K562 (cell line): ENCODE measurements around the gene COQ8A. TPM values are rescaled to one million over a fixed set of nuclear protein-coding genes. Genes with fewer than 3 reads are reported as not detected.

Source experiments
- ATF7 ChIP-seq: fragments of 450-650 bp; IDR thresholded peaks from 2 replicates; pipeline ENCODE4 v1.7.1; 2014; ENCODE audit warnings: mild to moderate bottlenecking, moderate library complexity
- HOXB6 ChIP-seq: fragments of 250-450 bp; sonication (Bioruptor Pico); IDR thresholded peaks from 2 replicates; pipeline ENCODE4 v1.5.1; 2022; ENCODE audit warnings: mild to moderate bottlenecking, borderline replicate concordance
- MAFG ChIP-seq: fragments of 450-650 bp; conservative IDR thresholded peaks from 2 replicates; pipeline ENCODE4 v1.6.1; 2016; ENCODE audit warnings: missing genetic modification characterization, missing compliant biosample characterization
- NR3C1 ChIP-seq: sonication (generic); formaldehyde crosslinking; IDR thresholded peaks from 2 replicates; pipeline ENCODE4 v1.8.1; 2022; ENCODE audit warnings: missing genetic modification reagents
- XRCC4 ChIP-seq: IDR thresholded peaks from one replicate; pipeline ENCODE4 v1.6.1; 2011; ENCODE audit not compliant: insufficient read depth, insufficient read length; ENCODE audit errors: extremely low read depth
- ZNF143 ChIP-seq: sonication (generic); formaldehyde crosslinking; IDR thresholded peaks from 2 replicates; pipeline ENCODE4 v1.9.0; 2022; ENCODE audit warnings: mild to moderate bottlenecking, missing genetic modification reagents
- ZNF354B ChIP-seq: fragments of 250-450 bp; sonication (Bioruptor Pico); IDR thresholded peaks from 2 replicates; pipeline ENCODE4 v1.4.0; 2020
- polyA plus RNA-seq, 8 experiments: library from polyadenylated mRNA; depleted of rRNA in 4 of 8; stranded (reverse) in 5 of 8; unstranded in 3 of 8; fragments of >200 nt; fragmentation: Nextera tagmentation in 2 of 8; fragmentation: Illumina TruSeq in 1 of 8; extraction: Ambion mirVana in 2 of 8; extraction: Trizol in 1 of 8; gene quantifications; 2 replicates each; pipeline versions ENCODE4 v1.2.1 to v1.2.3, GENCODE V29; 2011 to 2014; ENCODE audit warnings: inconsistent platforms in 1 of 8, missing spikeins in 1 of 8
- total RNA-seq, 7 experiments: library from RNA; depleted of rRNA in 6 of 7; stranded (reverse); fragments of >200 nt in 6 of 7; fragmentation: Illumina TruSeq in 2 of 7; extraction: Trizol in 2 of 7; gene quantifications; 2 replicates each; pipeline versions ENCODE4 v1.2.1 to v1.2.3, GENCODE V29; 2011 to 2021; ENCODE audit warnings: low replicate concordance in 1 of 7
- TF ChIP-seq, protein P1 (sequence below), 2 experiments: IDR thresholded peaks; 2 replicates each; pipeline ENCODE4 v1.6.1; 2011; ENCODE audit warnings: borderline replicate concordance in 1 of 2, control low read depth in 1 of 2, low read depth in 1 of 2, low read length in 1 of 2, mild to moderate bottlenecking in 1 of 2, mixed read lengths in 1 of 2, moderate library complexity in 1 of 2; ENCODE audit not compliant: insufficient read depth in 1 of 2, insufficient read length in 1 of 2, poor library complexity in 1 of 2, severe bottlenecking in 1 of 2; ENCODE audit errors: extremely low read depth in 1 of 2
- TF ChIP-seq, protein P2 (sequence below): fragments of 250-450 bp; sonication (Bioruptor Pico); IDR thresholded peaks from 2 replicates; pipeline ENCODE4 v1.4.0; 2020; ENCODE audit warnings: borderline replicate concordance
- TF ChIP-seq, protein P3 (sequence below): sonication (generic); formaldehyde crosslinking; IDR thresholded peaks from 2 replicates; pipeline ENCODE4 v1.8.1; 2022; ENCODE audit warnings: missing genetic modification reagents
- TF ChIP-seq, protein P4 (sequence below): fragments of 450-650 bp; IDR thresholded peaks from 2 replicates; pipeline ENCODE4 v1.6.1; 2016; ENCODE audit warnings: low read depth
- TF ChIP-seq, protein P5 (sequence below): fragments of 250-450 bp; sonication (Bioruptor Pico); IDR thresholded peaks from 2 replicates; pipeline ENCODE4 v1.4.0; 2020; ENCODE audit warnings: mild to moderate bottlenecking

Gene COQ8A
- total and polyA plus RNA-seq, 9 of the 15 experiments (the other 6 are each of a cell fraction or from before 2014, with no cell fraction given): 2.6 to 54.3 (median 32.4) TPM

DNA sequence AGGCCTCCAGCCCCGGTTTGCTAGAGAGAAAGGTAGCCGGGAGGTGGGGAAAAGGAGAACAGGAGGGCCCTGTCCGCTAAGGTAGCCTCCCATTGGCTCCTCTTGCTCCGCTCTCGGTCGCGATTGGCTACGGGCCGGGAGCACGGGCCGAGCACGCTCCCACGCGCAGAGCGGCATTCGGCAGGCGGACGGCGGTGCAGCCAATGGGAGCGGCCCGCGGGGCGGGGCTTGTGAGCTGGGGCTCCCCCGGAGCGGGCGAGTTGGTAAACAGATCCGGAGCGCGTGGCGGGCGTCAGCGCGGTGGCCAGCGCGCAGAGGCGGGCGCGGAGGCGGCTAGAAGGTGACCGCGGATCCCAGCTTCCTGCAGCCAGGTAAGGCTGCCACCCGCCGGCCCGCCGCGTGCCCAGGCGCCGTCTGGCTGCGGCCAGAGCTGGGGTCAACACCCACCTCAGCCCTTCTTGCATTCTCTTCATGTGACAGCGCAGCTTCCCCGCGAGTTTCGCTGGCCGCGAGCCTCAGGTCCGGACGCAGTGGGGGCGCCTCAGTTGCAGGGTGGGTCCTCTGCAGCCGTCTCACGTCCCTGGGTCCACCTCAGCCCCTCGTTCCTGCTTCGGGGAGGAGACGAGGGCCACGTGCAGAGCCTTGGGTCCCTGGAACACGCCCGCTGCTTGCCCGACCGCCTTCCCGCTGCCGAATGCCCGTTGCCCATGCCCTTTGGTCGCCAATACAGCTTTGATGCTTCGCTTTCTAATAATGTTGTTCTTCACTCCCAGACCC is at the start of gene COQ8A (continued):
- TF ChIP-seq MAFG (tag): no peak
- TF ChIP-seq, protein P1, sequence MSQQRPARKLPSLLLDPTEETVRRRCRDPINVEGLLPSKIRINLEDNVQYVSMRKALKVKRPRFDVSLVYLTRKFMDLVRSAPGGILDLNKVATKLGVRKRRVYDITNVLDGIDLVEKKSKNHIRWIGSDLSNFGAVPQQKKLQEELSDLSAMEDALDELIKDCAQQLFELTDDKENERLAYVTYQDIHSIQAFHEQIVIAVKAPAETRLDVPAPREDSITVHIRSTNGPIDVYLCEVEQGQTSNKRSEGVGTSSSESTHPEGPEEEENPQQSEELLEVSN (IDR thresholded peaks at IDR 0.05; ENCODE audit: borderline replicate concordance in 1 of 2, extremely low read depth in 1 of 2, insufficient read depth in 1 of 2, insufficient read length in 1 of 2, low read depth in 1 of 2, low read length in 1 of 2, poor library complexity in 1 of 2, severe bottlenecking in 1 of 2): peak; percentile 83 to 93
- TF ChIP-seq ZNF143 (CRISPR knock-in tag): 0 out of 2 replicates have a peak, but pooled peaks have one; percentile 10
- TF ChIP-seq, protein P2, sequence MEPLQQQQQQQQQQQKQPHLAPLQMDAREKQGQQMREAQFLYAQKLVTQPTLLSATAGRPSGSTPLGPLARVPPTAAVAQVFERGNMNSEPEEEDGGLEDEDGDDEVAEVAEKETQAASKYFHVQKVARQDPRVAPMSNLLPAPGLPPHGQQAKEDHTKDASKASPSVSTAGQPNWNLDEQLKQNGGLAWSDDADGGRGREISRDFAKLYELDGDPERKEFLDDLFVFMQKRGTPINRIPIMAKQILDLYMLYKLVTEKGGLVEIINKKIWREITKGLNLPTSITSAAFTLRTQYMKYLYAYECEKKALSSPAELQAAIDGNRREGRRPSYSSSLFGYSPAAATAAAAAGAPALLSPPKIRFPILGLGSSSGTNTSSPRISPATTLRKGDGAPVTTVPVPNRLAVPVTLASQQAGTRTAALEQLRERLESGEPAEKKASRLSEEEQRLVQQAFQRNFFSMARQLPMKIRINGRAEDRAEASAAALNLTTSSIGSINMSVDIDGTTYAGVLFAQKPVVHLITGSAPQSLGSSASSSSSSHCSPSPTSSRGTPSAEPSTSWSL (CRISPR knock-in tag): peak; percentile 86; the same call in 1 of the 2 replicates
- TF ChIP-seq, protein P3, sequence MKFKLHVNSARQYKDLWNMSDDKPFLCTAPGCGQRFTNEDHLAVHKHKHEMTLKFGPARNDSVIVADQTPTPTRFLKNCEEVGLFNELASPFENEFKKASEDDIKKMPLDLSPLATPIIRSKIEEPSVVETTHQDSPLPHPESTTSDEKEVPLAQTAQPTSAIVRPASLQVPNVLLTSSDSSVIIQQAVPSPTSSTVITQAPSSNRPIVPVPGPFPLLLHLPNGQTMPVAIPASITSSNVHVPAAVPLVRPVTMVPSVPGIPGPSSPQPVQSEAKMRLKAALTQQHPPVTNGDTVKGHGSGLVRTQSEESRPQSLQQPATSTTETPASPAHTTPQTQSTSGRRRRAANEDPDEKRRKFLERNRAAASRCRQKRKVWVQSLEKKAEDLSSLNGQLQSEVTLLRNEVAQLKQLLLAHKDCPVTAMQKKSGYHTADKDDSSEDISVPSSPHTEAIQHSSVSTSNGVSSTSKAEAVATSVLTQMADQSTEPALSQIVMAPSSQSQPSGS: peak; percentile 87
- TF ChIP-seq HOXB6 (CRISPR knock-in tag): no peak
- TF ChIP-seq, protein P4, sequence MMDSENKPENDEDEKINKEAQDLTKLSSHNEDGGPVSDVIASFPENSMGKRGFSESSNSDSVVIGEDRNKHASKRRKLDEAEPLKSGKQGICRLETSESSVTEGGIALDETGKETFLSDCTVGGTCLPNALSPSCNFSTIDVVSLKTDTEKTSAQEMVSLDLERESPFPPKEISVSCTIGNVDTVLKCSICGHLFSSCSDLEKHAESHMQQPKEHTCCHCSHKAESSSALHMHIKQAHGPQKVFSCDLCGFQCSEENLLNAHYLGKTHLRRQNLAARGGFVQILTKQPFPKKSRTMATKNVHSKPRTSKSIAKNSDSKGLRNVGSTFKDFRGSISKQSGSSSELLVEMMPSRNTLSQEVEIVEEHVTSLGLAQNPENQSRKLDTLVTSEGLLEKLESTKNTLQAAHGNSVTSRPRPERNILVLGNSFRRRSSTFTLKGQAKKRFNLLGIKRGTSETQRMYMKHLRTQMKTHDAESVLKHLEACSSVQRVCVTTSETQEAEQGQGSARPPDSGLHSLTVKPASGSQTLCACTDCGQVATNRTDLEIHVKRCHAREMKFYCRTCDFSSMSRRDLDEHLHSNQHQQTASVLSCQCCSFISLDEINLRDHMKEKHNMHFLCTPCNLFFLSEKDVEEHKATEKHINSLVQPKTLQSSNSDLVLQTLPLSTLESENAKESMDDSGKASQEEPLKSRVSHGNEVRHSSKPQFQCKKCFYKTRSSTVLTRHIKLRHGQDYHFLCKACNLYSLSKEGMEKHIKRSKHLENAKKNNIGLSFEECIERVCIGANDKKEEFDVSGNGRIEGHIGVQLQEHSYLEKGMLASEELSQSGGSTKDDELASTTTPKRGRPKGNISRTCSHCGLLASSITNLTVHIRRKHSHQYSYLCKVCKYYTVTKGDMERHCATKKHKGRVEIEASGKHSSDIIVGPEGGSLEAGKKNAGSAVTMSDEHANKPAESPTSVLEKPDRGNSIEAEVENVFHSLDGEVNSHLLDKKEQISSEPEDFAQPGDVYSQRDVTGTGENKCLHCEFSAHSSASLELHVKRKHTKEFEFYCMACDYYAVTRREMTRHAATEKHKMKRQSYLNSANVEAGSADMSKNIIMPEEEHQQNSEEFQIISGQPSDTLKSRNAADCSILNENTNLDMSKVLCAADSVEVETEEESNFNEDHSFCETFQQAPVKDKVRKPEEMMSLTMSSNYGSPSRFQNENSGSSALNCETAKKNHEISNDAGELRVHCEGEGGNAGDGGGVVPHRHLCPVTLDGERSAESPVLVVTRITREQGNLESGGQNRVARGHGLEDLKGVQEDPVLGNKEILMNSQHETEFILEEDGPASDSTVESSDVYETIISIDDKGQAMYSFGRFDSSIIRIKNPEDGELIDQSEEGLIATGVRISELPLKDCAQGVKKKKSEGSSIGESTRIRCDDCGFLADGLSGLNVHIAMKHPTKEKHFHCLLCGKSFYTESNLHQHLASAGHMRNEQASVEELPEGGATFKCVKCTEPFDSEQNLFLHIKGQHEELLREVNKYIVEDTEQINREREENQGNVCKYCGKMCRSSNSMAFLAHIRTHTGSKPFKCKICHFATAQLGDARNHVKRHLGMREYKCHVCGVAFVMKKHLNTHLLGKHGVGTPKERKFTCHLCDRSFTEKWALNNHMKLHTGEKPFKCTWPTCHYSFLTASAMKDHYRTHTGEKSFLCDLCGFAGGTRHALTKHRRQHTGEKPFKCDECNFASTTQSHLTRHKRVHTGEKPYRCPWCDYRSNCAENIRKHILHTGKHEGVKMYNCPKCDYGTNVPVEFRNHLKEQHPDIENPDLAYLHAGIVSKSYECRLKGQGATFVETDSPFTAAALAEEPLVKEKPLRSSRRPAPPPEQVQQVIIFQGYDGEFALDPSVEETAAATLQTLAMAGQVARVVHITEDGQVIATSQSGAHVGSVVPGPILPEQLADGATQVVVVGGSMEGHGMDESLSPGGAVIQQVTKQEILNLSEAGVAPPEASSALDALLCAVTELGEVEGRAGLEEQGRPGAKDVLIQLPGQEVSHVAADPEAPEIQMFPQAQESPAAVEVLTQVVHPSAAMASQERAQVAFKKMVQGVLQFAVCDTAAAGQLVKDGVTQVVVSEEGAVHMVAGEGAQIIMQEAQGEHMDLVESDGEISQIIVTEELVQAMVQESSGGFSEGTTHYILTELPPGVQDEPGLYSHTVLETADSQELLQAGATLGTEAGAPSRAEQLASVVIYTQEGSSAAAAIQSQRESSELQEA: no peak
- TF ChIP-seq NR3C1 (CRISPR knock-in tag): peak; percentile 94
- no peak for TF ChIP-seq ZNF354B (CRISPR knock-in tag)
- peak; percentile 85 for TF ChIP-seq ATF7
- TF ChIP-seq, protein P5, sequence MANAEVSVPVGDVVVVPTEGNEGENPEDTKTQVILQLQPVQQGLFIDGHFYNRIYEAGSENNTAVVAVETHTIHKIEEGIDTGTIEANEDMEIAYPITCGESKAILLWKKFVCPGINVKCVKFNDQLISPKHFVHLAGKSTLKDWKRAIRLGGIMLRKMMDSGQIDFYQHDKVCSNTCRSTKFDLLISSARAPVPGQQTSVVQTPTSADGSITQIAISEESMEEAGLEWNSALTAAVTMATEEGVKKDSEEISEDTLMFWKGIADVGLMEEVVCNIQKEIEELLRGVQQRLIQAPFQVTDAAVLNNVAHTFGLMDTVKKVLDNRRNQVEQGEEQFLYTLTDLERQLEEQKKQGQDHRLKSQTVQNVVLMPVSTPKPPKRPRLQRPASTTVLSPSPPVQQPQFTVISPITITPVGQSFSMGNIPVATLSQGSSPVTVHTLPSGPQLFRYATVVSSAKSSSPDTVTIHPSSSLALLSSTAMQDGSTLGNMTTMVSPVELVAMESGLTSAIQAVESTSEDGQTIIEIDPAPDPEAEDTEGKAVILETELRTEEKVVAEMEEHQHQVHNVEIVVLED (CRISPR knock-in tag): peak; percentile 81
- no peak for TF ChIP-seq XRCC4
